Measurements from ENCODE around the gene FGG.

Gene FGG

DNA sequence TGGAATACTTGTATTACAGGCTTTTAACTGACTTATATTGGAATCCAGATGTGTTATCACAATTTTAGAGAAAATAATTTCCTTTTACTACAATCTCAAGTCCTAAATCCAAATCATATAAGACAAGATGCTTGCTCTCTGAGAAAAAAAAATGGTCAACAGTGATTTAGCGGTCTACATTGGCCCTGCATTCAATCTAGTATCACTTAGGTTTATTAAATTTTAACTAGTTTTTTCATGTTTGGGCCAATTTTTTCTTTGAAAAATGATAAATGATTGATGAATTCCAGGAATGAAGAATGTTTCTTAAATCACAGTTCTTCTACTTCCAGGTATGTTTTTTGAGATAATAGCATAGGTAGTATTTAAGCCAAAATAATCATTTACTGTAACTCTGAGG, 2.8 kb upstream of the FGG start:
- H3K4me3 ChIP-seq (ENCODE audit: control insufficient read depth, low read depth, low read length), result no peak overlapping the region
- TF ChIP-seq, protein P1, sequence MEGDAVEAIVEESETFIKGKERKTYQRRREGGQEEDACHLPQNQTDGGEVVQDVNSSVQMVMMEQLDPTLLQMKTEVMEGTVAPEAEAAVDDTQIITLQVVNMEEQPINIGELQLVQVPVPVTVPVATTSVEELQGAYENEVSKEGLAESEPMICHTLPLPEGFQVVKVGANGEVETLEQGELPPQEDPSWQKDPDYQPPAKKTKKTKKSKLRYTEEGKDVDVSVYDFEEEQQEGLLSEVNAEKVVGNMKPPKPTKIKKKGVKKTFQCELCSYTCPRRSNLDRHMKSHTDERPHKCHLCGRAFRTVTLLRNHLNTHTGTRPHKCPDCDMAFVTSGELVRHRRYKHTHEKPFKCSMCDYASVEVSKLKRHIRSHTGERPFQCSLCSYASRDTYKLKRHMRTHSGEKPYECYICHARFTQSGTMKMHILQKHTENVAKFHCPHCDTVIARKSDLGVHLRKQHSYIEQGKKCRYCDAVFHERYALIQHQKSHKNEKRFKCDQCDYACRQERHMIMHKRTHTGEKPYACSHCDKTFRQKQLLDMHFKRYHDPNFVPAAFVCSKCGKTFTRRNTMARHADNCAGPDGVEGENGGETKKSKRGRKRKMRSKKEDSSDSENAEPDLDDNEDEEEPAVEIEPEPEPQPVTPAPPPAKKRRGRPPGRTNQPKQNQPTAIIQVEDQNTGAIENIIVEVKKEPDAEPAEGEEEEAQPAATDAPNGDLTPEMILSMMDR (conservative IDR thresholded peaks at IDR 0.05; ENCODE audit: control insufficient read depth, insufficient read depth, low read depth, low read length), result no peak
- no peak for DNase-seq (ENCODE audit: low read depth)

DNA sequence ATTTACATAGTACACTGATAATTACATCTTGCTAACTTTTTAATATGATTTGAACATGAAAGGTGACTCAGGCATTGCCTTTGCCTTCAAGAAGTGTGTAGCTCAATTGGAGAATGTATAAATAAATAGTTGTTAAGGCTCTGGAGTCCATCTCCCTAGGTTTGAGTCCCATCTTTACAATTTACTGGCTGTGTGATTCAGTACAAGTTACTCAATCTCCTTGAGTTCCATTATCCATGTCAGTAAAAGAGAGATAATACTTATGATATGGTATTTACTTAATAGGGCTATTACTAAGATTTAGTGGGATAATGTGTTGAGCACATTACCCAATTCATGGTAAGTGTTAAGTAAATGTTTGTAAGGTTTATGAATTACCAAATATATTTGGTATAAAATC, 1.9 kb upstream of the FGG start:
- TF ChIP-seq, protein P1 (conservative IDR thresholded peaks at IDR 0.05; ENCODE audit: control insufficient read depth, insufficient read depth, low read depth, low read length), result no peak

GRCh38 chr4:154611833-154612232, 623 bp downstream of the FGG start:
- no peak for DNase-seq (ENCODE audit: low read depth)
- TF ChIP-seq, protein P1 (conservative IDR thresholded peaks at IDR 0.05; ENCODE audit: control insufficient read depth, insufficient read depth, low read depth, low read length), result no peak
- H3K4me3 ChIP-seq (ENCODE audit: control insufficient read depth, low read depth, low read length), result no peak overlapping the region

More for the DNA sequence above, 1.9 kb upstream of the FGG start:
- H3K4me3 ChIP-seq (ENCODE audit: control insufficient read depth, low read depth, low read length), result no peak overlapping the region
- no peak for DNase-seq (ENCODE audit: low read depth)

- no peak for DNase-seq (ENCODE audit: low read depth)
- H3K4me3 ChIP-seq (ENCODE audit: control insufficient read depth, low read depth, low read length), result no peak overlapping the region
- TF ChIP-seq, protein P1 (conservative IDR thresholded peaks at IDR 0.05; ENCODE audit: control insufficient read depth, insufficient read depth, low read depth, low read length), result no peak
These were observed 1.9 kb downstream of the FGG start for GRCh38 chr4:154610582-154610981.

GRCh38 chr4:154609532-154609931, 2.9 kb downstream of the FGG start:
- no peak for DNase-seq (ENCODE audit: low read depth)
- H3K4me3 ChIP-seq (ENCODE audit: control insufficient read depth, low read depth, low read length), result no peak overlapping the region
- TF ChIP-seq, protein P1 (conservative IDR thresholded peaks at IDR 0.05; ENCODE audit: control insufficient read depth, insufficient read depth, low read depth, low read length), result no peak

GRCh38 chr4:154608361-154609252, 3.8 kb downstream of the FGG start:
- TF ChIP-seq, protein P1 (conservative IDR thresholded peaks at IDR 0.05; ENCODE audit: control insufficient read depth, insufficient read depth, low read depth, low read length), result no peak
- DNase-seq (ENCODE audit: low read depth), result no peak
- no peak overlapping the region for H3K4me3 ChIP-seq (ENCODE audit: control insufficient read depth, low read depth, low read length)
